Prostate gland (tissue), 2 donors: ENCODE measurements around the gene RPS27L.

Source experiments
- CTCF ChIP-seq, 4 experiments: fragments of 200-600 bp in 2 of 4; fragments of 450-650 bp in 2 of 4; sonication (generic) in 2 of 4; IDR thresholded peaks; 1 replicate in 3 of 4; 2 replicates in 1 of 4; pipeline ENCODE4 v1.5.1; 2016 to 2019; ENCODE audit warnings: antibody characterized with exemption in 4 of 4, mild to moderate bottlenecking in 2 of 4, moderate library complexity in 2 of 4
- POLR2A ChIP-seq: fragments of 450-650 bp; IDR thresholded peaks from one replicate; pipeline ENCODE4 v1.6.1; 2016; ENCODE audit warnings: antibody characterized with exemption, mild to moderate bottlenecking
- POLR2AphosphoS5 ChIP-seq: sonication (generic); formaldehyde crosslinking; IDR thresholded peaks from one replicate; pipeline ENCODE4 v1.6.1; 2017; ENCODE audit warnings: antibody characterized with exemption

GRCh38 chr15:63198371-63199250, 41.3 kb upstream of the RPS27L start:
- TF ChIP-seq POLR2A = no peak
- no peak for TF ChIP-seq CTCF (IDR thresholded peaks at IDR 0.05)
- no peak for TF ChIP-seq POLR2AphosphoS5
